Panc1 (cell line): ENCODE measurements around the gene PDE8B. TPM values are rescaled to one million over a fixed set of nuclear protein-coding genes. Genes with fewer than 3 reads are reported as not detected.

ENCODE experiments used
- ATAC-seq: fragments of 200-7000 bp; cut with Tn5 transposase; 2 replicates; pipeline ENCODE4 v1.9.1; 2020; ENCODE audit warnings: mild to moderate bottlenecking, moderate library complexity
- BruUV-seq: library from RNA; stranded (reverse); fragments of 400-500 nt; replicated peaks from 2 replicates; lab custom pipeline; 2021; lab: Mats Ljungman, UMichigan
- CTCF ChIA-PET: fragments of 300-600 bp; sonication (Branson Sonifier 250); formaldehyde crosslinking; loops from one replicate; lab custom pipeline; 2022; ENCODE audit warnings: antibody characterized with exemption; lab: Charles Lee
- POLR2A ChIA-PET: fragments of 300-600 bp; sonication (Branson Sonifier 250); formaldehyde crosslinking; loops from one replicate; lab custom pipeline; 2022; ENCODE audit warnings: antibody characterized with exemption; lab: Charles Lee
- DNase-seq: peaks from one replicate; pipeline ENCODE4 v3.0.0-alpha.2; 2010; ENCODE audit warnings: low read depth, low spot score
- H3K27ac ChIP-seq: 2 replicates; pipeline ENCODE4 v1.5.1; 2011; ENCODE audit warnings: mild to moderate bottlenecking, low read length, inconsistent platforms
- H3K27me3 ChIP-seq: fragments of 200-500 bp; sonication (Bioruptor generic); 2 replicates; pipeline ENCODE4 v1.6.0; 2014; ENCODE audit warnings: low read length, inconsistent platforms; ENCODE audit not compliant: control insufficient read depth, insufficient read depth
- H3K36me3 ChIP-seq: fragments of 200-500 bp; sonication (Bioruptor generic); 2 replicates; pipeline ENCODE4 v1.5.1; 2014; ENCODE audit warnings: inconsistent platforms, mild to moderate bottlenecking, low read length, moderate library complexity; ENCODE audit not compliant: control insufficient read depth, insufficient read depth
- H3K4me1 ChIP-seq: 2 replicates; pipeline ENCODE4 v1.5.1; 2011; ENCODE audit warnings: inconsistent platforms, mild to moderate bottlenecking, low read length, moderate library complexity; ENCODE audit not compliant: control insufficient read depth, insufficient read depth
- H3K4me3 ChIP-seq, 2 experiments: 2 replicates each; pipeline ENCODE4 v1.5.1; 2011 to 2012; ENCODE audit warnings: low read depth in 2 of 2, low read length in 2 of 2, mild to moderate bottlenecking in 2 of 2, inconsistent platforms in 1 of 2, moderate library complexity in 1 of 2
- H3K9me3 ChIP-seq: fragments of 200-500 bp; sonication (Bioruptor generic); 2 replicates; pipeline ENCODE4 v1.5.1; 2014; ENCODE audit warnings: low read depth, mild to moderate bottlenecking, inconsistent platforms, low read length, moderate library complexity; ENCODE audit not compliant: control insufficient read depth, insufficient read depth
- POLR2AphosphoS5 ChIP-seq: IDR thresholded peaks from 2 replicates; pipeline ENCODE4 v1.6.1; 2012; ENCODE audit warnings: mild to moderate bottlenecking, low read depth, low read length, moderate library complexity
- SIN3A ChIP-seq: IDR thresholded peaks from 2 replicates; pipeline ENCODE4 v1.6.1; 2012; ENCODE audit warnings: low read depth, mild to moderate bottlenecking, low read length, moderate library complexity, borderline replicate concordance; ENCODE audit not compliant: insufficient read depth
- TCF7L2 ChIP-seq: IDR thresholded peaks from 2 replicates; pipeline ENCODE4 v1.6.1; 2011; ENCODE audit warnings: mild to moderate bottlenecking, low read depth, low read length, inconsistent platforms
- in situ Hi-C: cut with HindIII; loops from 2 replicates; pipeline ENCODE4 v1.10.0; 2016; ENCODE audit warnings: low sequenced_read_pairs, low pct_unique_long_range_greater_than_20kb
- intact Hi-C: fragments of 100-400 bp; cut with micrococcal nuclease; formaldehyde crosslinking; loops from one replicate; pipeline ENCODE4 v1.10.0; 2022; ENCODE audit not compliant: unreplicated experiment
- total RNA-seq: library from RNA; stranded (reverse); gene quantifications from one replicate; pipeline ENCODE4 v1.2.1, GENCODE V29; 2021; ENCODE audit not compliant: unreplicated experiment
- TF ChIP-seq, protein P1 (sequence below): fragments of 450-650 bp; IDR thresholded peaks from 2 replicates; pipeline ENCODE4 v1.5.1; 2017; ENCODE audit warnings: mild to moderate bottlenecking
- TF ChIP-seq, protein P2 (sequence below), 2 experiments: IDR thresholded peaks; 2 replicates each; pipeline ENCODE4 v1.6.1; 2011 to 2012; ENCODE audit warnings: low read depth in 2 of 2, control low read depth in 1 of 2, low read length in 1 of 2, mild to moderate bottlenecking in 1 of 2, moderate library complexity in 1 of 2; ENCODE audit not compliant: insufficient read depth in 1 of 2

Gene PDE8B
- total RNA-seq, 1 experiment from 2014 or later, result 0.62 TPM

DNA sequence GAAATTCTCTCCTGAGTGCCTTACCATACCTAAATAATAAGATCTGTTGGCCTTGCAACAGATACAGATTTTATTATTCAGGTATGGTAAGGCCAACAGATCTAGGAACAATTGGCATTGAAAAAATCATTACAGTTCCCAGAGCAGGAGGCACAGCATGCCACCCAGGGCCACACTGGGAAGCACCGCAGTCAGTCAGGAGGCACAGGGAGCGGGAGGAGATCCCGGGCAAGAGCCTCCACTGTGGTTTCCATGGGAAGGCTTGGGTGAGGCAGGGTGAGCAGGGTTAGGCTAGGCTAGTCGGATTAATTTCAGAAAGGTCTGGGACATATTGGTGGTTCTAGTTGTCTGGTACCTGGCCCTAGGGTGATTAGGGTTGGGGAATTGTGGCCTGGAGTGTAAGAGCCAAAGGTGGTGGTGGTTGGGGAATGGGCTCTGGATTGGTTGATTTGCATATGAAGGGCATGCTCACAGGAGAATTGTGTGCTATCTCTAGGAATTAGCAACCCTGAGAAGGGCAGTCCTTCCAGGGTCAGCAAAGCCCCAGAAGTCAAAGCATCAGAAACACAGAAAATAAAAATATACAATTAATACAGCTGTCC lies 111.4 kb downstream of the PDE8B start:
- Histone ChIP-seq H3K36me3 (no peaks in the 10 kb centered on the region), H3K27me3 (peaks cover 9% of the 10 kb centered on the region), H3K9me3 (no peaks in the 10 kb centered on the region), H3K4me3 (no peak overlapping the region), H3K27ac (no peak overlapping the region), H3K4me1 (no peaks in the 10 kb centered on the region)
- TF ChIP-seq, protein P1, sequence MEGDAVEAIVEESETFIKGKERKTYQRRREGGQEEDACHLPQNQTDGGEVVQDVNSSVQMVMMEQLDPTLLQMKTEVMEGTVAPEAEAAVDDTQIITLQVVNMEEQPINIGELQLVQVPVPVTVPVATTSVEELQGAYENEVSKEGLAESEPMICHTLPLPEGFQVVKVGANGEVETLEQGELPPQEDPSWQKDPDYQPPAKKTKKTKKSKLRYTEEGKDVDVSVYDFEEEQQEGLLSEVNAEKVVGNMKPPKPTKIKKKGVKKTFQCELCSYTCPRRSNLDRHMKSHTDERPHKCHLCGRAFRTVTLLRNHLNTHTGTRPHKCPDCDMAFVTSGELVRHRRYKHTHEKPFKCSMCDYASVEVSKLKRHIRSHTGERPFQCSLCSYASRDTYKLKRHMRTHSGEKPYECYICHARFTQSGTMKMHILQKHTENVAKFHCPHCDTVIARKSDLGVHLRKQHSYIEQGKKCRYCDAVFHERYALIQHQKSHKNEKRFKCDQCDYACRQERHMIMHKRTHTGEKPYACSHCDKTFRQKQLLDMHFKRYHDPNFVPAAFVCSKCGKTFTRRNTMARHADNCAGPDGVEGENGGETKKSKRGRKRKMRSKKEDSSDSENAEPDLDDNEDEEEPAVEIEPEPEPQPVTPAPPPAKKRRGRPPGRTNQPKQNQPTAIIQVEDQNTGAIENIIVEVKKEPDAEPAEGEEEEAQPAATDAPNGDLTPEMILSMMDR, result no peak
- TF ChIP-seq POLR2AphosphoS5 (no peak), TCF7L2 (no peak), SIN3A (no peak)
- TF ChIP-seq, protein P2, sequence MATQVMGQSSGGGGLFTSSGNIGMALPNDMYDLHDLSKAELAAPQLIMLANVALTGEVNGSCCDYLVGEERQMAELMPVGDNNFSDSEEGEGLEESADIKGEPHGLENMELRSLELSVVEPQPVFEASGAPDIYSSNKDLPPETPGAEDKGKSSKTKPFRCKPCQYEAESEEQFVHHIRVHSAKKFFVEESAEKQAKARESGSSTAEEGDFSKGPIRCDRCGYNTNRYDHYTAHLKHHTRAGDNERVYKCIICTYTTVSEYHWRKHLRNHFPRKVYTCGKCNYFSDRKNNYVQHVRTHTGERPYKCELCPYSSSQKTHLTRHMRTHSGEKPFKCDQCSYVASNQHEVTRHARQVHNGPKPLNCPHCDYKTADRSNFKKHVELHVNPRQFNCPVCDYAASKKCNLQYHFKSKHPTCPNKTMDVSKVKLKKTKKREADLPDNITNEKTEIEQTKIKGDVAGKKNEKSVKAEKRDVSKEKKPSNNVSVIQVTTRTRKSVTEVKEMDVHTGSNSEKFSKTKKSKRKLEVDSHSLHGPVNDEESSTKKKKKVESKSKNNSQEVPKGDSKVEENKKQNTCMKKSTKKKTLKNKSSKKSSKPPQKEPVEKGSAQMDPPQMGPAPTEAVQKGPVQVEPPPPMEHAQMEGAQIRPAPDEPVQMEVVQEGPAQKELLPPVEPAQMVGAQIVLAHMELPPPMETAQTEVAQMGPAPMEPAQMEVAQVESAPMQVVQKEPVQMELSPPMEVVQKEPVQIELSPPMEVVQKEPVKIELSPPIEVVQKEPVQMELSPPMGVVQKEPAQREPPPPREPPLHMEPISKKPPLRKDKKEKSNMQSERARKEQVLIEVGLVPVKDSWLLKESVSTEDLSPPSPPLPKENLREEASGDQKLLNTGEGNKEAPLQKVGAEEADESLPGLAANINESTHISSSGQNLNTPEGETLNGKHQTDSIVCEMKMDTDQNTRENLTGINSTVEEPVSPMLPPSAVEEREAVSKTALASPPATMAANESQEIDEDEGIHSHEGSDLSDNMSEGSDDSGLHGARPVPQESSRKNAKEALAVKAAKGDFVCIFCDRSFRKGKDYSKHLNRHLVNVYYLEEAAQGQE (IDR thresholded peaks at IDR 0.05; ENCODE audit: insufficient read depth in 1 of 2, low read depth in 2 of 2, low read length in 1 of 2), result no peak
- ChIA-PET POLR2A (no interaction called here), CTCF (no interaction called here)
- intact Hi-C loops, result no loop called here
- in situ Hi-C loops, result no loop called here
- ATAC-seq (no peak), DNase-seq (no peak)
- BruUV-seq, result no TSS peak

DNA sequence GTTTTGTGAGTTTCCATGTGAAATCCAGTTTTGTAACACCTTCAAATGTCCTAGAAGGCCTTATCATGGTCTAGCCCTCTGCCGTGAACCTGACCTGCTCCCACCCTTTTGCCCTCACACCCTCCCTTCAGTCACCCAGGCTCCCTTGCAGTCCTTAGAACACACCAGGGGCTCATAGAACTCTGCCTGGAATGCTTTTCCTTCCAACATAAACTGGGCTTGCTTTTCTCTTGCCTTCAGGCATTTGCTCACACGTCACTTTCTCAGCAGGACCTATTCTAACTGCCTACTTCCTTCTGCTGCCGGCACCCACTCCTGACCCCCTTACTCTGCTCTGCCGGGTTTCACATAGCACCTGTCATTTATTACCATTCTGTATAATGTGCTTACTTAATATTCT lies 111.9 kb downstream of the PDE8B start:
- ATAC-seq (no peak; the same call in 1 of the 2 replicates), DNase-seq (no peak)
- no peaks in the 10 kb centered on the region for H3K4me1 ChIP-seq
- no peaks in the 10 kb centered on the region for H3K9me3 ChIP-seq
- ChIA-PET POLR2A (no interaction called here), CTCF (no interaction called here)
- intact Hi-C loops, result no loop called here
- no peak overlapping the region for H3K27ac ChIP-seq
- H3K36me3 ChIP-seq, result no peaks in the 10 kb centered on the region
- peaks cover 9% of the 10 kb centered on the region for H3K27me3 ChIP-seq
- in situ Hi-C loops, result no loop called here
- TF ChIP-seq TCF7L2, result no peak
- TF ChIP-seq SIN3A, result no peak
- TF ChIP-seq, protein P2 (IDR thresholded peaks at IDR 0.05; ENCODE audit: insufficient read depth in 1 of 2, low read depth in 2 of 2, low read length in 1 of 2), result no peak
- no peak for TF ChIP-seq POLR2AphosphoS5
- TF ChIP-seq, protein P1, result no peak
- BruUV-seq, result no TSS peak
- no peak overlapping the region for H3K4me3 ChIP-seq
